Spleen (tissue), 11 donors: ENCODE measurements around the gene MIEF1. TPM values are rescaled to one million over a fixed set of nuclear protein-coding genes. Genes with fewer than 3 reads are reported as not detected.

Experiments used
- DNase-seq: peaks from one replicate; pipeline ENCODE4 v3.0.0-alpha.2; 2020
- H3K27ac ChIP-seq, 8 donors: fragments of 200-600 bp; sonication (generic) in 7 of 8; 1 replicate in 4 of 8; 2 replicates in 4 of 8; pipeline versions ENCODE4 v1.5.0 to v1.8.0; 2016 to 2021; ENCODE audit warnings: inconsistent platforms in 4 of 8, mild to moderate bottlenecking in 4 of 8, moderate library complexity in 1 of 8
- H3K27me3 ChIP-seq, 7 donors: fragments of 200-600 bp; sonication (generic) in 6 of 7; replicated peaks in 1 of 7; 1 replicate in 4 of 7; 2 replicates in 3 of 7; pipeline versions ENCODE4 v1.5.0 to v1.8.0; 2016 to 2021; ENCODE audit warnings: inconsistent platforms in 3 of 7, mild to moderate bottlenecking in 1 of 7
- H3K36me3 ChIP-seq, 6 donors: fragments of 200-600 bp; sonication (generic) in 5 of 6; 1 replicate in 4 of 6; 2 replicates in 2 of 6; pipeline versions ENCODE4 v1.5.0 to v1.8.0; 2016 to 2021; ENCODE audit warnings: inconsistent platforms in 2 of 6
- H3K4me1 ChIP-seq, 6 donors: fragments of 200-600 bp; sonication (generic) in 5 of 6; 1 replicate in 3 of 6; 2 replicates in 3 of 6; pipeline versions ENCODE4 v1.5.0 to v1.8.0; 2016 to 2021; ENCODE audit warnings: inconsistent platforms in 3 of 6
- H3K4me3 ChIP-seq, 8 donors: fragments of 200-600 bp; sonication (generic) in 7 of 8; 1 replicate in 4 of 8; 2 replicates in 4 of 8; pipeline versions ENCODE4 v1.5.0 to v1.8.0; 2016 to 2021; ENCODE audit warnings: inconsistent platforms in 4 of 8, mild to moderate bottlenecking in 4 of 8, moderate library complexity in 2 of 8
- H3K9me3 ChIP-seq, 8 donors: fragments of 200-600 bp; sonication (generic) in 7 of 8; 1 replicate in 4 of 8; 2 replicates in 4 of 8; pipeline versions ENCODE4 v1.5.0 to v1.8.0; 2016 to 2021; ENCODE audit warnings: inconsistent platforms in 4 of 8
- POLR2A ChIP-seq, 3 donors: fragments of 450-650 bp; IDR thresholded peaks; one replicate each; pipeline ENCODE4 v1.5.1; 2017; ENCODE audit warnings: antibody characterized with exemption in 3 of 3, mild to moderate bottlenecking in 1 of 3
- POLR2AphosphoS5 ChIP-seq, 3 donors: sonication (generic); formaldehyde crosslinking; IDR thresholded peaks; one replicate each; pipeline ENCODE4 v1.5.1; 2017; ENCODE audit warnings: antibody characterized with exemption in 3 of 3
- WGBS, 5 donors: extraction: QIAGEN DNeasy Blood & Tissue Kit in 3 of 5; methylation state at CpG; one replicate each; pipeline versions ENCODE4 v1.1.5 to v1.1.7; 2013 to 2018; 5-methylcytosine and 5-hydroxymethylcytosine counted together
- intact Hi-C: fragments of 100-400 bp; cut with DNase I; formaldehyde crosslinking; loops from one replicate; pipeline ENCODE4 v1.15.0; 2023; ENCODE audit warnings: low total_unique reads
- polyA plus RNA-seq, 3 donors: library from polyadenylated mRNA; stranded (reverse); fragments of 200-250 nt; gene quantifications; one replicate each; pipeline ENCODE4 v1.2.1, GENCODE V29; 2013
- total RNA-seq, 7 donors: library from RNA; depleted of rRNA in 3 of 7; stranded (reverse); fragments of >200 nt in 3 of 7; fragmentation: NEBNext Ultra II Directional in 4 of 7; extraction: Animal tissue kit (Norgen Biotek cat#: 25700) in 4 of 7; gene quantifications; one replicate each; pipeline versions ENCODE4 v1.1.0 to v1.2.1, GENCODE V29; 2016 to 2021
- TF ChIP-seq, protein P1 (sequence below), 11 experiments: fragments of 200-600 bp in 7 of 11; fragments of 450-650 bp in 4 of 11; sonication (generic) in 4 of 11; IDR thresholded peaks in 8 of 11; conservative IDR thresholded peaks in 3 of 11; 1 replicate in 7 of 11; 2 replicates in 4 of 11; pipeline versions ENCODE4 v1.4.0 to v1.8.0; 2016 to 2021; ENCODE audit warnings: antibody characterized with exemption in 11 of 11, inconsistent platforms in 4 of 11, mild to moderate bottlenecking in 1 of 11
- donor health status: healthy with polysubstance abuse.
- donor health status: DM: no; HTN: no; CAD: no; lungs with moderate emphysema.
- donor health status: DM: no; HTN: no; CAD: no.
- donor health status: Bipolar disorder and iron deficiency.
- donor health status: healthy.
- donor health status: DM: no; HTN: no; CAD: no.
- donor health status: DM: yes; HTN: yes; CAD: no.

Gene MIEF1
- total and polyA plus RNA-seq, 10 donors = 5.8 to 31.4 (median 25.9) TPM

DNA sequence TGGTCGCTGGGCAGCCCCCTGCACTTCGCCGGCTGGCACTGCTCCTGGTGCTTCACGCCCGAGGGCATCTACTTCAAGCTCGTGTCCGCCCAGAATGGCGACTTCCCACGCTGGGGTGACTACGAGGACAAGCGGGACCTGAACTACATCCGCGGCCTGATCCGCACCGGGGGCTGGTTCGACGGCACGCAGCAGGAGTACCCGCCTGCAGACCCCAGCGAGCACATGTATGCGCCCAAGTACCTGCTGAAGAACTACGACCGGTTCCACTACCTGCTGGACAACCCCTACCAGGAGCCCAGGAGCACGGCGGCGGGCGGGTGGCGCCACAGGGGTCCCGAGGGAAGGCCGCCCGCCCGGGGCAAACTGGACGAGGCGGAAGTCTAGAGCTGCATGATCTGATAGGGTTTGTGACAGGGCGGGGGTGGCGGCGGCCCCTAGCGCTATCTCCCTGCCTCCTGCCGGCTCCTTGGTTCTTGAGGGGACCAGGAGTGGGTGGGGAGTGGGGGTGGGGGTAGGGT lies 13.5 kb upstream of the MIEF1 start:
- peaks cover 6 to 22% (median 11%) of the 10 kb centered on the region in 6 donors for H3K4me1 ChIP-seq
- TF ChIP-seq POLR2AphosphoS5 (IDR thresholded peaks at IDR 0.05) (no peak), POLR2A (IDR thresholded peaks at IDR 0.05) (no peak)
- TF ChIP-seq, protein P1, sequence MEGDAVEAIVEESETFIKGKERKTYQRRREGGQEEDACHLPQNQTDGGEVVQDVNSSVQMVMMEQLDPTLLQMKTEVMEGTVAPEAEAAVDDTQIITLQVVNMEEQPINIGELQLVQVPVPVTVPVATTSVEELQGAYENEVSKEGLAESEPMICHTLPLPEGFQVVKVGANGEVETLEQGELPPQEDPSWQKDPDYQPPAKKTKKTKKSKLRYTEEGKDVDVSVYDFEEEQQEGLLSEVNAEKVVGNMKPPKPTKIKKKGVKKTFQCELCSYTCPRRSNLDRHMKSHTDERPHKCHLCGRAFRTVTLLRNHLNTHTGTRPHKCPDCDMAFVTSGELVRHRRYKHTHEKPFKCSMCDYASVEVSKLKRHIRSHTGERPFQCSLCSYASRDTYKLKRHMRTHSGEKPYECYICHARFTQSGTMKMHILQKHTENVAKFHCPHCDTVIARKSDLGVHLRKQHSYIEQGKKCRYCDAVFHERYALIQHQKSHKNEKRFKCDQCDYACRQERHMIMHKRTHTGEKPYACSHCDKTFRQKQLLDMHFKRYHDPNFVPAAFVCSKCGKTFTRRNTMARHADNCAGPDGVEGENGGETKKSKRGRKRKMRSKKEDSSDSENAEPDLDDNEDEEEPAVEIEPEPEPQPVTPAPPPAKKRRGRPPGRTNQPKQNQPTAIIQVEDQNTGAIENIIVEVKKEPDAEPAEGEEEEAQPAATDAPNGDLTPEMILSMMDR (IDR thresholded peaks at IDR 0.05 in 8 of 11, conservative IDR thresholded peaks at IDR 0.05 in 3 of 11) = no peak
- no peak for DNase-seq
- H3K36me3 ChIP-seq = peaks cover 0 to 19% (median 4%) of the 10 kb centered on the region in 6 donors
- intact Hi-C loops = no loop called here
- no peak overlapping the region for H3K4me3 ChIP-seq
- WGBS, 5 donors = 90 to 97% (median 96%) methylated on average over 11 to 39 of the region's 39 CpGs
- no peaks in the 10 kb centered on the region for H3K9me3 ChIP-seq
- no peaks in the 10 kb centered on the region for H3K27me3 ChIP-seq
- H3K27ac ChIP-seq = no peak overlapping the region

- DNase-seq = no peak
- intact Hi-C loops = loop anchor here (5.0 to 10.0 kb wide), 2 partner anchors 38 to 85 kb away; no protein-coding TSS in a partner anchor
- Histone ChIP-seq H3K4me3 (peak overlapping the region in 1 of 8 donors; percentile 45), H3K4me1 (peaks cover 6 to 29% (median 11%) of the 10 kb centered on the region in 6 donors), H3K27ac (peak overlapping the region in 3 of 8 donors; percentile 19 to 57 (median 41)), H3K36me3 (peaks cover 0 to 19% (median 4%) of the 10 kb centered on the region in 6 donors), H3K27me3 (no peaks in the 10 kb centered on the region), H3K9me3 (no peaks in the 10 kb centered on the region)
- TF ChIP-seq, protein P1 (IDR thresholded peaks at IDR 0.05 in 8 of 11, conservative IDR thresholded peaks at IDR 0.05 in 3 of 11) = no peak
- TF ChIP-seq POLR2A (IDR thresholded peaks at IDR 0.05) (no peak), POLR2AphosphoS5 (IDR thresholded peaks at IDR 0.05) (no peak)
- WGBS, 5 donors = 81 to 88% (median 84%) methylated on average over 16 to 17 of the region's 17 CpGs
These were observed 12.7 kb upstream of the MIEF1 start for GRCh38 chr22:39489094-39490068.

DNA sequence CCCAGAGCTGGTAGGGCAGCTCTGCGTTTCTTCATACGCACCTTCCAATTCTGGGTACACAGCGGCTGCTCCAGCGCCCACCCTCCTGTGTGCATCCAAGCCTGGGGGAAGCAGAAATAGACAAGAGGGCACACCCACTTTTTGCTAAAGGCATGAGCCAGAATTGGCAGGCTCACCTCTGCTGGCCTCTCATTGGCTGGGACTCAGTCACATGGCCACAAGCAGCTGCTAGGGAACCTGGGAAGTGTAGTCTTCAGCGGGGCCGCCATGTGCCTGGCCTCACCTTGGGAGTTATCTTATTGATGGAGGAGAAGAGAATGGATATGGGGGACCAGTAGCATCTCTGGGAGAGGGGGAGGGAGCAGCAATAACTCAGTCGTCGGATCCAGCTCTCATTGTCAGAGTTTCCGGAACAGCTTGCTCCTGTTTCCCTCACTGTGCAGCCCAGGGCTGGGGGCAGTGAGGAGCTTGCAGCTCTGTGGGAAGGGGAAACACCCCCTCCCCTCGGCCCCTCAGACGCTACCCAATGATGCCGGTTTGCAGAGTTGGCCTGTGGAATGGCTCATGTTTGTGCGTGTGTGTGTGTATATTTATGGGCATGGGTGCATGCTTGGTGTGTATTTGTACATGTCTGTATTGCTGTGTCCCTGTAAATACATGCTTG lies 11.8 kb upstream of the MIEF1 start:
- H3K36me3 ChIP-seq = peaks cover 0 to 19% (median 4%) of the 10 kb centered on the region in 6 donors
- H3K27ac ChIP-seq = peak overlapping the region in 3 of 8 donors; percentile 19 to 57 (median 41)
- TF ChIP-seq POLR2AphosphoS5 (IDR thresholded peaks at IDR 0.05) = peak in 2 of 3 donors; percentile 43 to 52
- TF ChIP-seq, protein P1 (IDR thresholded peaks at IDR 0.05 in 8 of 11, conservative IDR thresholded peaks at IDR 0.05 in 3 of 11) = no peak
- peak overlapping the region in 1 of 8 donors; percentile 45 for H3K4me3 ChIP-seq
- peaks cover 6 to 38% (median 11%) of the 10 kb centered on the region in 6 donors for H3K4me1 ChIP-seq
- WGBS, 5 donors = 39 to 44% (median 42%) methylated on average over 13 of the region's 13 CpGs
- intact Hi-C loops = loop anchor here (5.0 to 10.0 kb wide), 2 partner anchors 37 to 85 kb away; no protein-coding TSS in a partner anchor
- peak; percentile 97 for DNase-seq
- no peaks in the 10 kb centered on the region for H3K9me3 ChIP-seq
- no peaks in the 10 kb centered on the region for H3K27me3 ChIP-seq
